Measurements from ENCODE around the gene ITPA.

ITPA gene

GRCh38 chr20:3168829-3169590 lies 40.3 kb upstream of the ITPA start:
- no peak overlapping the region for H3K4me2 ChIP-seq
- no peak overlapping the region for H3K4me3 ChIP-seq (IDR thresholded peaks at IDR 0.05; ENCODE audit: insufficient read depth, low read depth, low read length)
- H3K36me3 ChIP-seq (ENCODE audit: insufficient read depth) = no peaks in the 10 kb centered on the region
- no peak overlapping the region for H3K27ac ChIP-seq
- no peaks in the 10 kb centered on the region for H3K27me3 ChIP-seq (ENCODE audit: insufficient read depth, low read depth)
- H2AFZ ChIP-seq (ENCODE audit: low read depth) = no peak overlapping the region
- TF ChIP-seq CTCF (conservative IDR thresholded peaks at IDR 0.05; ENCODE audit: low read depth, low read length) = no peak
- no peaks in the 10 kb centered on the region for H4K20me1 ChIP-seq (ENCODE audit: insufficient read depth)
- no peaks in the 10 kb centered on the region for H3K4me1 ChIP-seq (ENCODE audit: low read depth, poor library complexity, severe bottlenecking)
- H3K79me2 ChIP-seq (ENCODE audit: insufficient read depth, low read depth) = no peaks in the 10 kb centered on the region
- no peak overlapping the region for H3K9ac ChIP-seq

DNA sequence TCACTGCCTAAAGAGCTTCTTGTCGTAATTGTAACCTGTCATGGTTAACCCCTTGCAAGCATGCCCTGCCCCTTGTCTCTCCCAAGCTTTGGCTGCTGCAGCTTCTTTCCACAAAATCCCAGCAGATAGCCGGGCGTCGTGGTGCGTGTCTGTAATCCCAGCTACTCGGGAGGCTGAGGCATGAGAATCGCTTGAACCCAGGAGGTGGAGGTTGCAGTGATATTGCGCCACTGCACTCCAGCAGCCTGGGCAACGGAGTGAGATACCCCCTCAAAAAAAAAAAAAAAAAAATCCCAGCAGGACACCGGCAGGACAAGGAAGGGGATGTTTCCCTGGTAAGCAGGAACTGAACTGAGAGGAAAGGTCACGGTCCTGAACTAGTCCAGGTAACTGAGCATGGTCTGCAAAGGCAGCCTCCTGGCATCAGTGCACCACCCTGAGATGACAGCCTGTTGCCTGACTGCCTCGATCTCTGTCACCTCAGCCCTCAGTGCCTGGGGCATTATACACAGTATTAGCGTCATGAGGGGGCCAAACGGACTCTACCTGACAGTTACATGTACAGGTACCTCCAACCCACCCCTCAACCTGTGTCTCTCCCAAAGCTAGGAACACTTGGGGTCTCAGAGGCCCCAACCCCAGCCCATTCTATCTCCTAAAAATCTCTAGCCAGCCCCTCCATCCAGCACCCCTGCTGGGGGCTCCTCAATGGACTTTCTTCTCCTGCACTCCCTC lies 37.7 kb upstream of the ITPA start:
- Histone ChIP-seq H3K27me3 (ENCODE audit: insufficient read depth, low read depth) (no peaks in the 10 kb centered on the region), H3K79me2 (ENCODE audit: insufficient read depth, low read depth) (no peaks in the 10 kb centered on the region), H3K36me3 (ENCODE audit: insufficient read depth) (no peaks in the 10 kb centered on the region), H3K9ac (no peak overlapping the region), H3K27ac (no peak overlapping the region), H3K4me3 (IDR thresholded peaks at IDR 0.05; ENCODE audit: insufficient read depth, low read depth, low read length) (no peak overlapping the region), H3K4me2 (no peak overlapping the region), H3K4me1 (ENCODE audit: low read depth, poor library complexity, severe bottlenecking) (no peaks in the 10 kb centered on the region), H2AFZ (ENCODE audit: low read depth) (no peak overlapping the region), H4K20me1 (ENCODE audit: insufficient read depth) (no peaks in the 10 kb centered on the region)
- TF ChIP-seq CTCF (conservative IDR thresholded peaks at IDR 0.05; ENCODE audit: low read depth, low read length) = no peak

GRCh38 chr20:3172126-3172932 lies 37.0 kb upstream of the ITPA start:
- no peaks in the 10 kb centered on the region for H3K79me2 ChIP-seq (ENCODE audit: insufficient read depth, low read depth)
- peak overlapping the region; percentile 26; the same call in 1 of the 2 replicates for H2AFZ ChIP-seq (ENCODE audit: low read depth)
- H3K4me2 ChIP-seq = no peak overlapping the region
- no peak overlapping the region for H3K27ac ChIP-seq
- H3K27me3 ChIP-seq (ENCODE audit: insufficient read depth, low read depth) = no peaks in the 10 kb centered on the region
- TF ChIP-seq CTCF (conservative IDR thresholded peaks at IDR 0.05; ENCODE audit: low read depth, low read length) = no peak
- no peaks in the 10 kb centered on the region for H3K36me3 ChIP-seq (ENCODE audit: insufficient read depth)
- no peaks in the 10 kb centered on the region for H3K4me1 ChIP-seq (ENCODE audit: low read depth, poor library complexity, severe bottlenecking)
- H3K4me3 ChIP-seq (IDR thresholded peaks at IDR 0.05; ENCODE audit: insufficient read depth, low read depth, low read length) = no peak overlapping the region
- H3K9ac ChIP-seq = no peak overlapping the region
- no peaks in the 10 kb centered on the region for H4K20me1 ChIP-seq (ENCODE audit: insufficient read depth)

DNA sequence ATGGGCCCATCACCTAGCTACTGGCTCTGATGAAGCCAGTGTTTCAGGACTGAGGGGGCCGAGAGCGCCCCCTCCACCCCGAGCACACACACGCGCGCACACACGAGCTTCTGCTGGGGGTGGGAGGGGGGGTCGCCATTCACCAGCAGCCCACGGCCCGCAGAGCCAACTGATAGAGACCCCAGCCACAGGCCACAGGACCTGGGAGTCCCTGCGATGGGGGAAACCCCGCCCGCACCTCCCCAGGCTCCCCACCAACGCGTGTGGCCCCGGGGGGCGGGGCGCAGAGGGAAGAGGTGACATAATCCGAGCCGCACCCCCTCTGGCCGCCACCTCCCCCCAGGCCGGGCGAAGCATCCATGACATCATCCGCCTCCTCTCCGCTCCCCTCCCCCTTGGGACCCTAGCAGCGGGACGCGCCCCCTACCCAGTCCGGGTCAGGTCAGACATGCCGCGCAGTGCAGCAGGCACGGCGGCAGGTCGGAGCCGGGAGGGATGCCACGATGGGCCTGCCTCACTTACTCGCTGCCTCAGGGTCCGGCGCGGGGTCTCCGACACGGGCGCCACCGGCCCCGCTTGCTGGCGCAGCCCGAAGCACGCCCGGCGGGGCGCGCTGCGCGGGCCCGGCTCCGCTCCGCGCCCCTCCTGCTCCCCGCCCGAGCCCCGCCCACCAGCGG lies 36.2 kb upstream of the ITPA start, which contains the start of gene LZTS3:
Gene LZTS3, minus strand, starts transcription at position 617 of the 677 bp plus-strand sequence. CDS start 6,386 bp downstream, outside the sequence.
- Histone ChIP-seq H3K4me2 (peak within 1 kb of the TSS; percentile 51; the same call in 1 of the 2 replicates), H3K27ac (no peak within 1 kb of the TSS), H2AFZ (ENCODE audit: low read depth) (peak within 1 kb of the TSS; percentile 87), H3K4me1 (ENCODE audit: low read depth, poor library complexity, severe bottlenecking) (no peaks in the 10 kb centered on the region), H3K4me3 (IDR thresholded peaks at IDR 0.05; ENCODE audit: insufficient read depth, low read depth, low read length) (no peak within 1 kb of the TSS), H4K20me1 (ENCODE audit: insufficient read depth) (no peaks in the 10 kb centered on the region), H3K79me2 (ENCODE audit: insufficient read depth, low read depth) (no peaks in the 10 kb centered on the region), H3K9ac (peak within 1 kb of the TSS; percentile 56; the same call in 1 of the 2 replicates), H3K27me3 (ENCODE audit: insufficient read depth, low read depth) (no peaks in the 10 kb centered on the region), H3K36me3 (ENCODE audit: insufficient read depth) (no peaks in the 10 kb centered on the region)
- no peak for TF ChIP-seq CTCF (conservative IDR thresholded peaks at IDR 0.05; ENCODE audit: low read depth, low read length)

Data from KMS-11 (cell line).